OCI-M1 (cell line): ENCODE results near the gene MICAL2.

ENCODE experiments used
- DNase-seq: peaks from one replicate; lab custom pipeline; 2025; lab: John Stamatoyannopoulos, UW

The MICAL2 gene

GRCh38 chr11:12110201-12110713 lies at the start of gene MICAL2:
Gene MICAL2, plus strand, starts transcription at chr11:12110590. Its CDS starts 51,566 bp downstream, at chr11:12162156.
- peak; percentile 93 for DNase-seq

- DNase-seq = no peak
These were observed 48.4 kb upstream of the MICAL2 start for GRCh38 chr11:12061851-12062560.

GRCh38 chr11:12063251-12063650 lies 47.1 kb upstream of the MICAL2 start:
- DNase-seq = no peak

- DNase-seq = no peak
These were observed 46.0 kb upstream of the MICAL2 start for GRCh38 chr11:12064136-12064953.

- no peak for DNase-seq
These were observed 45.5 kb upstream of the MICAL2 start for GRCh38 chr11:12064954-12065280.

- no peak for DNase-seq
These were observed 44.2 kb upstream of the MICAL2 start for GRCh38 chr11:12066056-12066798.

- DNase-seq = no peak
These were observed 43.4 kb upstream of the MICAL2 start for GRCh38 chr11:12066799-12067508.

GRCh38 chr11:12067796-12068357 lies 42.5 kb upstream of the MICAL2 start:
- DNase-seq = no peak

- no peak for DNase-seq
These were observed 41.2 kb upstream of the MICAL2 start for GRCh38 chr11:12069066-12069676.

GRCh38 chr11:12070446-12071267 lies 39.7 kb upstream of the MICAL2 start:
- DNase-seq = no peak

GRCh38 chr11:12071574-12071973 lies 38.8 kb upstream of the MICAL2 start:
- DNase-seq = no peak

- DNase-seq = no peak
These were observed 37.0 kb upstream of the MICAL2 start for GRCh38 chr11:12073436-12073835.

GRCh38 chr11:12073886-12074285 lies 36.5 kb upstream of the MICAL2 start:
- no peak for DNase-seq

- DNase-seq = no peak
These were observed 35.7 kb upstream of the MICAL2 start for GRCh38 chr11:12074529-12075195.

GRCh38 chr11:12075291-12075690 lies 35.1 kb upstream of the MICAL2 start:
- DNase-seq = no peak

GRCh38 chr11:12075822-12076821 lies 34.3 kb upstream of the MICAL2 start:
- DNase-seq = no peak

GRCh38 chr11:12076840-12077534 lies 33.4 kb upstream of the MICAL2 start:
- DNase-seq = no peak
